Daoy (cell line): Measurements from ENCODE around the gene ACOT2. TPM values are rescaled to one million over a fixed set of nuclear protein-coding genes. Genes with fewer than 3 reads are reported as not detected.
"Not testable (repeated sequence)": the region's sequence is repeated elsewhere in the genome, so short reads cannot be mapped to it uniquely, and the experiment has no call there.

Experiments used
- DNase-seq: peaks from one replicate; pipeline ENCODE4 v3.0.0-alpha.2; 2015; ENCODE audit warnings: low read depth
- total RNA-seq: library from RNA; depleted of rRNA; stranded (reverse); fragments of >200 nt; shearing (Covaris generic); gene quantifications from 2 replicates; pipeline ENCODE4 v1.2.3, GENCODE V29; 2014

ACOT2 gene
- total RNA-seq, 1 experiment from 2014 or later = 32.2 TPM

DNA sequence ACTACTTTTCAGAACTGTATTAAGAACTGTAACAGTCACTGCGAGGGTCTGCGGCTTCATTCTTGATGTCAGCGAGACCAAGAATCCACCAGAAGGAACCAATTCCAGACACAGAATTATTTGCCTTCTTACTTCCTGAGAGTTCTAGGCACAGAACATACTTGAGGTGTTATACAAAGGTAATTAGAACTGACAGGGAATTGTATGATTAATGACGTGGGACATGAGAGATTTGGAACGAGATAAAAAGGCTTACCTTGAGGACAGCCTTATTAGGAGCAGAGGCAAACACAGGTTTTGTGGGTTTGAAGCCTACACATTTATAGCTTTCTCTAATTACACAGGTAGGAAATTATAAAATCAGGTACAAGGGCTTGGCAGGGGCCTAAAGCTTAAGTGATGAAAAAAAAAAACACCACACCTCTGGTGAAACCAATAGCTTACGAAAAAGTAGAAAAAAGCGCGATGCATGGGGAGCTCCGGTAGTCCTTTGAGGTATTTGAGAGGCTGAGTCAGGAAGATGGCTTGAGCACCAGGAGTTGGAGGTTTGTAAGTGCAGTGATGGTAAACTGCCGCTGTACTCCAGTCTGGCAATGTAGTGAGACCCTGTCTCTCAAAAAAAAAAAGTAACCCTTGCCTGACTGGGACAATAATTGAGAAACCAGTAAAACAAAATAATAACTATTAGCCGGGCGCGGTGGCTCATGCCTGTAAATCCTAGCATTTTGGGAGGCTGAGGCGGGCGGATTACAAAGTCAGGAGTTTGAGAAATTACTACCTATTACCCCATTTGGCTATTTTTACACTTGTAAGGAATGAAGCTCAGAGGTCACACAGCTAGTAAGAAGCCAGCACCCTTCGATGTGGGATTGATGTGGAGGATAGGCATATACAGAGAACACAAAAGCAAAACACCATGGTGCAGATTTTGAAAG is 795 bp upstream of the ACOT2 start:
- DNase-seq = peak; percentile 40

GRCh38 chr14:73568886-73569184 is 178 bp upstream of the ACOT2 start:
- not testable (repeated sequence) for DNase-seq

- peak; percentile 61 for DNase-seq
Measured at GRCh38 chr14:73570913-73571312, 1.9 kb downstream of the ACOT2 start.

DNA sequence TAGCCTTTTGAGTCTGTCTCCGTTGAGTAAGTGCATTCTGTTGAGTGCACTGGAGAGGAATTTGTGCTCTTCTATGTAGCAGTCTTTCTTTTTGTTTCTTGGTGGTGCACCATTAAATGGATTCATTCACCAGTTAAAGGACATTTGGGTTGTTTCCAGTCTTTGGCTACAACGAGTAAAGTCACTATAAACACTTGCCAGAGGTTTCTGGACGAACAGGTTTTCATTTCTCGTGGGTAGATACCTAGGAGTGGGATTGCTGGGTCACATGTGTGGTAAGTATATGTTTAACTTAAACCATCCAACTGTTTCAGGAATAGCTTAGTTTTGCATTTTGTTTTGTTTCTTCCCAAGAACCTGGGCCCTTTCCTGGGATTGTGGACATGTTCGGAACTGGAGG is 4.0 kb downstream of the ACOT2 start:
- DNase-seq = not testable (repeated sequence)

DNA sequence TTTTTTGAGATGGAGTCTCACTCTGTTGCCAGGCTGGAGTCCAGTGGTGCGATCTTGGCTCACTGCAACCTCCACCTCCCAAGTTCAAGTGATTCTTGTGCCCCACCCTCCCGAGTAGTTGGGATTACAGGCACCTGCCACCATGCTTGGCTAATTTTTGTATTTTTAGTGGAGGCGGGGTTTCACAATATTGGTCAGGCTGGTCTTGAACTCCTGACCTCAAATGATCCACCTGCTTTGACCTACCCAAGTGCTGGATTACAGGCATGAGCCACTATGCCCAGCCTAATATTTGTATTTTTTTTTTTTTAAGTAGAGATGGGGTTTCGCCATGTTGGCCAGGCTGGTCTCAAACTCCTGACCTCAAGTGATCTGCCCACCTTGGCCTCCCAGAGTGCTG is 4.7 kb downstream of the ACOT2 start:
- DNase-seq = not testable (repeated sequence)

GRCh38 chr14:73574251-73574650 is 5.2 kb downstream of the ACOT2 start:
- DNase-seq = not testable (repeated sequence)

GRCh38 chr14:73576391-73576790 is 7.4 kb downstream of the ACOT2 start:
- DNase-seq = peak; percentile 55

GRCh38 chr14:73577214-73577613 is 8.2 kb downstream of the ACOT2 start:
- not testable (repeated sequence) for DNase-seq

- DNase-seq = not testable (repeated sequence)
Measured at GRCh38 chr14:73582102-73582979, 13.3 kb downstream of the ACOT2 start.

DNA sequence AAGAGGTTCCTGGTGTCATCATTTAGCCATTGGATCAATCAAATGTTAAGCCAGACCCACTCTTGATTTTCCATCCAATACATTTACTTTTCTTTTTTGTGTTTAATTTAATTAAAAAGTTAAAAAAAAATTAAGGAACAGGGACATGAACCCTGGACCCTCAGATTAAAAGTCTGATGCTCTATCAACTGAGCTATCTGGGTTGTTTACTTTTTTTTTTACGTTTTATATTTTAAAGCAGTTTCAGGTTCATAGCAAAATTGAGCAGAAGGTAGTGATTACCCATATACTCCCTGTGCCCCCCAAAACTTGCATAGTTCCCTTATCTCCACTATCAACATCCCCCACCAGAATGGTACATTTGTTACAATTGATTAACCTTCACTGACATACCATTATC is 19.7 kb downstream of the ACOT2 start:
- no peak for DNase-seq

- no peak for DNase-seq
Measured at GRCh38 chr14:73589116-73589515, 20.1 kb downstream of the ACOT2 start.

GRCh38 chr14:73590673-73591004 is 21.6 kb downstream of the ACOT2 start:
- not testable (repeated sequence) for DNase-seq

DNA sequence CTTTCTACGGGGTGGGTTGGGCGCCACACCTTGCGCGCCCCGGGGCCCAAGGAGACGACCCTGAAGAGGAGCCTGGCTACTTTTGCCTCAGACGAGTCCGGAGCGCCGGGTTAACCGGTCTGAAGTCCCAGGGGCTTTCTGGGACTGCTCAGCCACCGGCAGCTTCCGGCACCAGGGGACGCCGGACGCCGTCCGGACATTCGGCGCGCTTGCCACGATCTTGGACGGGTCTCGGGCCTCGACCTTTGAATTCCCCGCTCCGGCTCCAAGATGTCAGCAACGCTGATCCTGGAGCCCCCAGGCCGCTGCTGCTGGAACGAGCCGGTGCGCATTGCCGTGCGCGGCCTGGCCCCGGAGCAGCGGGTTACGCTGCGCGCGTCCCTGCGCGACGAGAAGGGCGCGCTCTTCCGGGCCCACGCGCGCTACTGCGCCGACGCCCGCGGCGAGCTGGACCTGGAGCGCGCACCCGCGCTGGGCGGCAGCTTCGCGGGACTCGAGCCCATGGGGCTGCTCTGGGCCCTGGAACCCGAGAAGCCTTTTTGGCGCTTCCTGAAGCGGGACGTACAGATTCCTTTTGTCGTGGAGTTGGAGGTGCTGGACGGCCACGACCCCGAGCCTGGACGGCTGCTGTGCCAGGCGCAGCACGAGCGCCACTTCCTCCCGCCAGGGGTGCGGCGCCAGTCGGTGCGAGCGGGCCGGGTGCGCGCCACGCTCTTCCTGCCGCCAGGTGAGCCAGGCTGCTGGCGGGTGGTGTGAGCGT is 22.9 kb downstream of the ACOT2 start, which contains the start of gene ACOT4:
Gene ACOT4, plus strand, starts transcription at position 184 of the 760 bp plus-strand sequence. Its CDS starts 87 bp downstream, at position 271.
- DNase-seq = peak; percentile 36

- DNase-seq = no peak
Measured at GRCh38 chr14:73594491-73594890, 25.5 kb downstream of the ACOT2 start.

- DNase-seq = no peak
Measured at GRCh38 chr14:73599499-73599898, 30.5 kb downstream of the ACOT2 start.

DNA sequence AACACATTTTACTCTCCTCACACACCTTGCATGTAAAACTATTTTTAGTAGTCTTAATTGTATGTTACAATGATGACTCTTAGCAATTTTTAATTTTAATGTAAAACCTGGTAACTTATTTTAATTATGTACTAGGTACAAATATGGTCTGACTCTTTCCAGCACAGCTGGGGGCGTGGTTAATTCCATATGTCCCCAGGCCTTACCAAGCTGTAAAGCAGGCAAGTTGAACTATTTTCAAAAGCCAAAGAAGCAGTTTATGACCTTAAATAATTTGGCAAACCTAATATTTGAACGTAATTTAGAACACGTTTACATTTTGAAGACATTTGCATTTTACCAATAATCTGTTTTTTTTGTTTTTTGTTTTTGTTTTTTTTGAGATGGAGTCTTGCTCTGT is 34.0 kb downstream of the ACOT2 start:
- no peak for DNase-seq

GRCh38 chr14:73606271-73606670 is 37.3 kb downstream of the ACOT2 start:
- DNase-seq = no peak

DNA sequence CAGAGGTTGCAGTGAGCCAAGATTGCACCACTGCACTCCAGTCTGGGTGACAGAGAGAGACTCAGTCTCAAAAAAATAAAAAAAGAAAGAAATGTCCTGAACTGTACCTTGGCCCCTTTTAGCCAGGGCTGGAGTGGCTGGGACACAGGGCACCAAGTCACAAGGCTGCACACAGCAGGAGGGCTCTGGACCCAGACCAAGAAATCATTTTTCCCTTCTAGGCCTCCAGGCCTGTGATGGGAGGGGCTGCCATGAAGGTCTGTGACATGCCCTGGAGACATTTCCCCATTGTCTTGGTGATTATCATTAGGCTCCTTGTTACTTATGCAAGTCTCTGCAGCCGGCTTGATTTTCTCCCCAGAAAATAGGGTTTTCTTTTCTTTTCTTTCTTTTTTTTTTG is 38.2 kb downstream of the ACOT2 start:
- DNase-seq = no peak

DNA sequence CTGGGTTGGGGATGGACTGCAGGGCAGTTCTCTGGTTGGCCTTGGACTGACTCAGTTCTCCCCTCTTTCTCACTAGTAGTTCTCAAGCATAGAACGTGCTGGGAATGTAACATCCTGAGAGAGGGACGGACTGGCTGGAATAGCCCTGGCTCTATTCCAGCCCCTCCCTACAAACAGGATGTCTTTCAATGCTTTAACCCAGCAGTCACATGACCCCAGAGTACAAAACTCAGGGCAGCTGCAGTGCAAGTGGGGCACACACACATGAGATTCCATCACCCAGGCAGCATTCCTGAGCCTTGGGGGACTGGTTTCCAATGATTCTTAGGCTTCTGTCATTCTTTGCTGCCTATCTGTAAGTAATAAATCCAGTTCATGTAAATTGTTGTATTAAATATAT is 41.7 kb downstream of the ACOT2 start:
- peak; percentile 19 for DNase-seq

DNA sequence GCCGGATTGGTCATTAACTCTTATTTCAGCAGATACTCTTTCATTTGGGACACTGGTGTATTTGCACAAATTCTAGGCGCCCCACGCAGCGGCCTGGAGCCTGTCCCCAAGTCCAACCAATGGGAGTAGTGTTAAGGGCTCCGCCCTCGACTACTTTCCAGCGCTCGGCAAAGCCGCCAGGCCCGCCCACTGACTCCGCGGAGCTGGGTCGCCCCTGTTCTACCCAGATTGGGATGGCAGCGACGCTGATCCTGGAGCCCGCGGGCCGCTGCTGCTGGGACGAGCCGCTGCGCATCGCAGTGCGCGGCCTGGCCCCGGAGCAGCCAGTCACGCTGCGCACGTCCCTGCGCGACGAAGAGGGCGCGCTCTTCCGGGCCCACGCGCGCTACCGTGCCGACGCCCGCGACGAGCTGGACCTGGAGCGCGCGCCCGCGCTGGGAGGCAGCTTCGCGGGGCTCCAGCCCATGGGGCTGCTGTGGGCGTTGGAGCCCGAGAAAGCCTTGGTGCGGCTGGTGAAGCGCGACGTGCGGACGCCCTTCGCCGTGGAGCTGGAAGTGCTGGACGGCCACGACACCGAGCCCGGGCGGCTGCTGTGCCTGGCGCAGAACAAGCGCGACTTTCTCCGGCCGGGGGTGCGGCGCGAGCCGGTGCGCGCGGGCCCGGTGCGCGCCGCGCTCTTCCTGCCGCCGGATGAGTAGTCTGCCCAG is 43.5 kb downstream of the ACOT2 start, which contains the start of gene ACOT6:
Gene ACOT6, plus strand, starts transcription at position 179 of the 707 bp plus-strand sequence. Its CDS starts 55 bp downstream, at position 234.
- DNase-seq = peak; percentile 81

GRCh38 chr14:73613046-73613383 is 44.0 kb downstream of the ACOT2 start:
- DNase-seq = no peak
